IPS-20b (cell line): ENCODE measurements around the gene THEMIS2.
"Not testable (repeated sequence)": the region's sequence is repeated elsewhere in the genome, so short reads cannot be mapped to it uniquely, and the experiment has no call there.

ENCODE experiments used
- H3K27ac ChIP-seq: one replicate; pipeline ENCODE4 v1.5.1; 2013; ENCODE audit warnings: low read length
- H3K27me3 ChIP-seq: 2 replicates; pipeline ENCODE4 v1.6.1; 2013; ENCODE audit warnings: mild to moderate bottlenecking, low read length, inconsistent platforms; ENCODE audit not compliant: insufficient read depth
- H3K36me3 ChIP-seq: 2 replicates; pipeline ENCODE4 v1.6.1; 2013; ENCODE audit warnings: low read depth, mild to moderate bottlenecking, inconsistent platforms, low read length, moderate library complexity; ENCODE audit not compliant: insufficient read depth
- H3K4me1 ChIP-seq: 2 replicates; pipeline ENCODE4 v1.6.1; 2013; ENCODE audit warnings: mild to moderate bottlenecking, control low read depth, inconsistent platforms, low read length, moderate library complexity; ENCODE audit not compliant: insufficient read depth
- H3K4me3 ChIP-seq: 2 replicates; pipeline ENCODE4 v1.5.1; 2013; ENCODE audit warnings: mild to moderate bottlenecking, low read length, inconsistent platforms
- H3K9ac ChIP-seq: 2 replicates; pipeline ENCODE4 v1.6.1; 2013; ENCODE audit warnings: low read depth, mild to moderate bottlenecking, inconsistent platforms, low read length, moderate library complexity
- H3K9me3 ChIP-seq: 2 replicates; pipeline ENCODE4 v1.6.1; 2013; ENCODE audit warnings: mild to moderate bottlenecking, low read depth, low read length, inconsistent platforms; ENCODE audit not compliant: insufficient read depth

The THEMIS2 gene

DNA sequence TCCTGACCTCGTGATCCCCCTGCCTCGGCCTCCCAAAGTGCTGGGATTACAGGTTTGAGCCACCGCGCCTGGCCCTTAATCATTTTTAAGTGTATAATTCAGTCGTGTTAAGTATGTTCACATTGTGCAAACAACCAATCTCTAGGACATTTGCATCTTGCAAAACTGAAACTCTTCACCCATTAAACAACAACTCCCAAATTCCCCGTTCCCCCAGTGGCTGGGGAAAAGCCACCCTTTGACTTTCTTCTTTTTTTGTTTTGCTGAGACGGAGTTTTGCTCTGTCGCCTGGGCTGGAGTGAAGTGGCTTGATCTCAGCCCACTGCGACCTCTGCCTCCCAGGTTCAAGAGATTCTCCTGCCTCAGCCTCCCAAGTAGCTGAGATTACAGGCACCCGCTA is 6.5 kb upstream of the THEMIS2 start:
- H3K36me3 ChIP-seq, result no peaks in the 10 kb centered on the region
- no peaks in the 10 kb centered on the region for H3K9me3 ChIP-seq
- H3K9ac ChIP-seq, result no peak overlapping the region
- 0 out of 2 replicates have a peak, but pooled peaks cover 3% of the 10 kb centered on the region for H3K4me1 ChIP-seq
- no peak overlapping the region for H3K4me3 ChIP-seq
- no peaks in the 10 kb centered on the region for H3K27me3 ChIP-seq
- H3K27ac ChIP-seq, result no peak overlapping the region

DNA sequence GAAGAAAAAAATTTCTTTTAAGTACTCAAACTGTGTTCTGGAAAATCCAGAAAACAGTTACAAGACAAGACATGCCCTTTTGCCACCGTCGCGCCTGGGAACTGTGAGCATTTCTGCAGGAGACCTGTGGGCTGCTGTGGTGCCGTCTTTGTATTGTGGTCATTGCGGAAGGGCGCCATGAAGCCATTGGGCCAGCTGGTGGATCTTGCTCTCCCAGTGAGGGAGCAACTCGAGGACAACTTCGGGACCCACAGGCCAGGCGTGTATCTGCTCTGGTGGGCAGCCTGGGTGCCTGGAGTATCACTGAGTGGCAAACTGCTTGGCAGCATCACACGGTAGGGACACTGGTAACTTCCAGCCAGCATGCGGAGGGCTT is 3.8 kb upstream of the THEMIS2 start:
- H3K4me1 ChIP-seq, result no peaks in the 10 kb centered on the region
- H3K27me3 ChIP-seq, result peaks cover 10% of the 10 kb centered on the region
- no peak overlapping the region for H3K9ac ChIP-seq
- H3K9me3 ChIP-seq, result no peaks in the 10 kb centered on the region
- no peak overlapping the region for H3K4me3 ChIP-seq
- no peaks in the 10 kb centered on the region for H3K36me3 ChIP-seq
- H3K27ac ChIP-seq, result no peak overlapping the region

DNA sequence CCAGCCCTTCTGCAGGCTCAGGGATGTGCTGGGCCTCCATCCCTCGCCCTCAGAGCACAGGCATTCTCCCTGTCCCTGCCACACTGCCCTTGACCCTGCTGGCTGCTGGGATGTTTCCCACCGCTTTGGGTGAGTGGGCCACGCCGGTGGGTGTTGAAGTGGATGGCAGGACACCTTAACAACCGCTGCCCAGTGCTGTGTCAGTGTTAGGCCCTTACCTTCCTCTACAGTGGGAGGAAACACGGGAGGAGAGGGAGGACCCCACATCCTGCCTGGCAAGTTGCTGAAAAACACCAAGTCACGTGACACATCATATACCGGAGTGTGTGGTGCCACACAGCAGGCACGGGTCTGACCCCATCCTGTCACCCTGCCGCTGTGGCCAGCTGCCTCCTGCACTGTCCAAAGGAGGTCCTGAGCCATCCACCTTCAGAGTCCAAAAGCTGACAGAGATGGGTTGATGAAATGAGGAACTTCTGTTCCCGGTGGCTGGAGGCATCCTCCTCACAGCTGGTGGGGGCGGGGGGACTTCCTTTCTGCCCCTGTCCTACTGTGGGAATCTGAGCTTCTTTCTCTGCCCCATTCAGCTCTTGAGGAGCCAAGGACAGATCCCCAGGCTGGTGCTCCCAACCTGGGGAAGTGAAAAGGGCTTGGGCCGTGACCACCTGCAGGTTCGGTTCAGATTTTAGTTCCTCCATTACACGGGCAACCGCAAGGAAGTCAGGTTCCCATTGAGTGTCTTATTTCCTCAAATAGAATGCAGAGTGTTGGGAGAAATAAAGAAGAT is 3.2 kb upstream of the THEMIS2 start:
- no peaks in the 10 kb centered on the region for H3K4me1 ChIP-seq
- H3K36me3 ChIP-seq, result no peaks in the 10 kb centered on the region
- no peak overlapping the region for H3K4me3 ChIP-seq
- H3K27me3 ChIP-seq, result peaks cover 12% of the 10 kb centered on the region
- H3K9ac ChIP-seq, result no peak overlapping the region
- H3K27ac ChIP-seq, result no peak overlapping the region
- no peaks in the 10 kb centered on the region for H3K9me3 ChIP-seq

DNA sequence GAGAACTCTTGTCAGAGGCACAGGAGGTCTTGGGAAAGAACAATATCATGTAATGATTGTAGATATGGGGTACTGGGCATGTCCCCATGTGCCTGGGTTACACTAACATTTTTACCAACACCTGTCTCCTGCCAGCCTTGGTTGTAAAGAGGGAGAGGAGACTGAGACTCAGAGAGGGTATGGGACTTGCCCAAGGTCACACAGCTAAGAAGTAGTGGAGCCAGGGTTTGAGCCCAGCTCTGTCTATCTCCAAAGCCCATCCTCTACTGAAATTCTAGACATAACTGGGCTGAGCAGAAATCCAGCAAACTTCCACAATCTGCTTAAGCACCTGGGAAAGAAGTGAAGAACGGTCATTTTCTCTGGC is 2.6 kb upstream of the THEMIS2 start:
- Histone ChIP-seq H3K9me3 (no peaks in the 10 kb centered on the region), H3K4me3 (no peak overlapping the region), H3K4me1 (no peaks in the 10 kb centered on the region), H3K27me3 (peaks cover 12% of the 10 kb centered on the region), H3K9ac (no peak overlapping the region), H3K36me3 (no peaks in the 10 kb centered on the region), H3K27ac (no peak overlapping the region)

DNA sequence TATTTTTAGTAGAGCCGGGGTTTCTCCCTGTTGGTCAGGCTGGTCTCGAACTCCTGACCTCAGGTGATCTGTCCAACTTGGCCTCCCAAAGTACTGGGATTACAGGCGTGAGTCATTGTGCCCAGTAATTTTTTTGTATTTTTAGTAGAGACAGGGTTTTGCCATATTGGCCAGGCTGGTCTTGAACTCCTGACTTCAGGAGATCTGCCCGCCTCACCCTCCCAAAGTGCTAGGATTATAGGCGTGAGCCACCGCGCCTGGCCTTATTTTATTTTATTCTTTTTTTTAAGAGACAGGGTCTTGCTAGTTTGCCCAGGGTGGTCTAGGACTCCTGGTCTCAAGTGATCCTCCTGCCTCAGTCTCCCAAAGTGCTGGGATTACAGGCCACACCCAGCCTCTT is 1.3 kb upstream of the THEMIS2 start:
- not testable (repeated sequence) for H3K36me3 ChIP-seq, H3K4me1 ChIP-seq, H3K4me3 ChIP-seq, H3K9ac ChIP-seq, H3K9me3 ChIP-seq, H3K27ac ChIP-seq
- H3K27me3 ChIP-seq, result peaks cover 12% of the 10 kb centered on the region

DNA sequence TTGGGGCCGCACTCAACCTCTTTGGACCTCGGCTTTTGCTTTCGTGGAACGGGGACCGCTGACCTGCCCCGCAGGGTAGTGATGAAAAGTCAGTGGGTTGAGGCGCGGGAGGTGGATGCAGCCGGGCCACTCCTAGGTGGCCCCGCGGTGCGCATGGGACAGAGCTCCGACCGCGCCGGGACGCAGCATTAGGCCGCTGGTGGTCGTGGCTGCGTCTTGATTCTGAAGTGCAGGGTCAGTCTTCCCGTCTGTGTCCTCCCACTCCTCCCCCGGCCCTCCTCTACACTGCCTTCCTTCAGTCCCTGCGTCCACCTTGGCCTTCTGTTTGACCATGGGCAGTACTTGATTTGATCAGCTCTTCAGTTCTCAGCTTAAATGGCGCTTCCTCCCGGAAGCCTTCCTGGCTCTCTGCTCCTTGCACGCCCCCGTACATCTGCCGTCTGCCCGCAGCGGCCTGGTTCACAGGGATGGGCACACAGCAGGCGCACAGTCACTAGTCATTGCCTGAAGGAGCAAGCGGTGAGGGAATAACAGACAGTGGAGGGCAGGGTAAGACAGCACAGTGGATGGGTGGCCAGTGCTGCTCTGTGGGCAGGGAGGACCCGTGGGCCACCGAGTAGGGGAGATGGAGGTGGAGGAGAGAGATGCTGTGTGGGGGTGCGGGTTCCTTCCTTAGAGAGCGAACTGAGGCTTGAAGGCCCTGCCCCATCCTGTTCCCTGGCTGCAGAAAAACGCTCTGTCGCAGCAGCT is 633 bp downstream of the THEMIS2 start:
- H3K4me1 ChIP-seq, result no peaks in the 10 kb centered on the region
- H3K9ac ChIP-seq, result peak overlapping the region; percentile 60
- no peak overlapping the region for H3K27ac ChIP-seq
- no peaks in the 10 kb centered on the region for H3K36me3 ChIP-seq
- peak overlapping the region; percentile 89 for H3K4me3 ChIP-seq
- no peaks in the 10 kb centered on the region for H3K9me3 ChIP-seq
- H3K27me3 ChIP-seq, result peaks cover 12% of the 10 kb centered on the region

DNA sequence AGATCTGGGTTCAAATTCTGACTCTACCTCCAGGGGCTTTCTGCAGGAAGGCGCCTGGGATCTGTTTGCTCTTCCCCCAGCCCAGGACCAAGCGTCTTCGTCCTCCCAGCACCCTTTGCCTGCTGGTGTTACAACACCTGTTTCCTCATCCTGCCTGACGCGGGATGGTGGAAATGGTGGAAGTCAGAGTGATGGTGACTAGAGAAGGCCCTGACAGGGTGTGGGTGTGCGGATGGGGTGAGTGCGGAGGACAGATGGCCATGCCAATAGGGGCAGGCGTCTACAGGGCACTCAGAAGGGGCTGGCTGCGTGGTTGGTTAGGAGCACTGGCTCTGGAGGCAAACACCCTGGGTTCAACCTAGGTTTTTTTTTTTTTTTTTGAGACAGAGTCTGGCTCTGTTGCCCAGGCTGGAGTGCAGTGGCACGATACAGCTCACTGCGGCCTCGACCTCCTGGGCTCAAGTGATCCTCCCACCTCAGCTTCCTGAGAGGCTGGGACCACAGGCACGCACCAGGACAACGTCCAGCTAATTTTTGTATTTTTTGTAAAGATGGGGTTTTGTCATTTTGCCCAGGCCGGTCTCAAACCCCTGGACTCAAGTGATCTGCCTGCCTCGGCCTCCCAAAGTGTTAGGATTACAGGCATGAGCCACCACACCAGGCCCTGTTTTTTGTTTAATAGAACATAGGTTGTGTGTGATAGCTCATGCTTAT is 1.5 kb downstream of the THEMIS2 start:
- H3K9me3 ChIP-seq, result no peaks in the 10 kb centered on the region
- H3K27ac ChIP-seq, result no peak overlapping the region
- peaks cover 12% of the 10 kb centered on the region for H3K27me3 ChIP-seq
- no peaks in the 10 kb centered on the region for H3K36me3 ChIP-seq
- H3K4me3 ChIP-seq, result peak overlapping the region; percentile 89; the same call in 1 of the 2 replicates
- no peak overlapping the region for H3K9ac ChIP-seq
- no peaks in the 10 kb centered on the region for H3K4me1 ChIP-seq

DNA sequence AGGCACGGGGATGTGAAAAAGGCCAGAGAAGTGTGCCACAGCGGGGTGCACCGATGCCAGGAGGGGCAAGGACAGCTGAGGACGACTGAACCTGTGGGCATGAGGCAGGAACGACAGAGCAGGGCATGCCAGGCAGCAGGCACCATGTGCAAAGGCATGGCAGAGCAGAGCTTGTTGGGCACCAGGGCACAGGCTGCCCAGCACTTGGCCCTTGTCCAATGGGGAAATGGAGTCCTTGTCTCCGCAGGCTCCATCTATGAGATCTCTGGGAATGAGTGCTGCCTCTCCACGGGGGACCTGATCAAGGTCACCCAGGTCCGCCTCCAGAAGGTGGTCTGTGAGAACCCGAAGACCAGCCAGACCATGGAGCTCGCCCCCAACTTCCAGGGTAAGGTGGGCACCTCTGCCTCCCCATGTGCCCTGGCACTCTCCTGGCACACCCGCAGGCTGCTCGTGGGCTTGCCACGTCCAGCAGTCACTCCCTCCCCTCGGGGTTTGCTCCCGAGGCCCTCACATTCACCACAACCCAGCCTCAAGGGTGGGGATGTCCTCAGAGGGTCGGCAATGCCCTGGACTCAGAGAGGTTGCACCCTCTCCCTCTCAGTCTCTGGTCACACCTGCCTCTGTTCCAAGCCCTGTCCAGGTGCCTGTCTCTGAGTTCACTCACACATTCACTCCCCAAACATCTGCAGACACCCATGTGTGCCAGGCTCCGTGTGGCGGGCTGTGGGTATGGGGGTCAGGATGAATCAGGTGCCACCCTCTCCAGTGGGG is 4.2 kb downstream of the THEMIS2 start:
- no peak overlapping the region for H3K9ac ChIP-seq
- no peak overlapping the region for H3K4me3 ChIP-seq
- no peaks in the 10 kb centered on the region for H3K4me1 ChIP-seq
- no peaks in the 10 kb centered on the region for H3K36me3 ChIP-seq
- no peak overlapping the region for H3K27ac ChIP-seq
- H3K27me3 ChIP-seq, result peaks cover 12% of the 10 kb centered on the region
- no peaks in the 10 kb centered on the region for H3K9me3 ChIP-seq

DNA sequence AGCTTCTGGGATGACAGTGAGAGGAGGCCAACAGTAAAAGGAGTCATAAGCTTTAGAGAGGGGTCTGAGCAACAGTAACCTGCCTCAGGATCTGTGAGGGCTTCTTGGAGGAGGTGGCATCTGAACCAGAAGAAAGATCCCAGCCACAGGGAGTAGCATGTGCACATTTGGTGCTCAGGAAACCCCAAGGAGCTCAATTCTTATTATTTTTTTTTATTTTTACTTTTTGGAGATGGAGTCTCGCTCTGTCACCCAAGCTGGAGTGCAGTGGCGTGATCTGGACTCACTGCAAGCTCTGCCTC is 4.7 kb downstream of the THEMIS2 start:
- no peak overlapping the region for H3K27ac ChIP-seq

DNA sequence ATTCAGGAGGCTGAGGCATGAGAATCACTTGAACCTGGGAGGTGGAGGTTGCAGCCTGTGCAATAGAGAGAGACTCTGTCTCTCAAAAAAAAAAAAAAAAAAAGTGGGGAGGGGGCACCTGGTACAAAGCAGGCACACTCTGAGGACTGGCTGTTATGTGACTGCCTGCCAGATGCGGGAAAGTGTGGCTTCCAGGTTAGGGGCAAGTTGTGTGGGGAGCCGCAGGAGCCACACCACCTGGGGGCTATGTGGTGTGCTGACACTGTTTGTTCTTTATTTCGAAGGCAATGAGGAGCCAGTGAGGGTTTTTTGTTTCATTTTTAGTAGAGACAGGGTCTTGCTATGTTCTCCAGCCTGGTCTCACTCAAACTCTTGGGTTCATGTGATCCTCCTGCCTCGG is 5.7 kb downstream of the THEMIS2 start:
- H3K4me1 ChIP-seq, result no peaks in the 10 kb centered on the region
- no peak overlapping the region for H3K27ac ChIP-seq
- no peaks in the 10 kb centered on the region for H3K9me3 ChIP-seq
- H3K36me3 ChIP-seq, result peaks cover 7% of the 10 kb centered on the region; the same call in 1 of the 2 replicates
- H3K4me3 ChIP-seq, result no peak overlapping the region
- H3K27me3 ChIP-seq, result peaks cover 7% of the 10 kb centered on the region
- no peak overlapping the region for H3K9ac ChIP-seq

More for the DNA sequence above, 4.7 kb downstream of the THEMIS2 start:
- Histone ChIP-seq H3K9me3 (no peaks in the 10 kb centered on the region), H3K27me3 (peaks cover 12% of the 10 kb centered on the region), H3K36me3 (no peaks in the 10 kb centered on the region), H3K9ac (no peak overlapping the region), H3K4me1 (no peaks in the 10 kb centered on the region), H3K4me3 (no peak overlapping the region)

DNA sequence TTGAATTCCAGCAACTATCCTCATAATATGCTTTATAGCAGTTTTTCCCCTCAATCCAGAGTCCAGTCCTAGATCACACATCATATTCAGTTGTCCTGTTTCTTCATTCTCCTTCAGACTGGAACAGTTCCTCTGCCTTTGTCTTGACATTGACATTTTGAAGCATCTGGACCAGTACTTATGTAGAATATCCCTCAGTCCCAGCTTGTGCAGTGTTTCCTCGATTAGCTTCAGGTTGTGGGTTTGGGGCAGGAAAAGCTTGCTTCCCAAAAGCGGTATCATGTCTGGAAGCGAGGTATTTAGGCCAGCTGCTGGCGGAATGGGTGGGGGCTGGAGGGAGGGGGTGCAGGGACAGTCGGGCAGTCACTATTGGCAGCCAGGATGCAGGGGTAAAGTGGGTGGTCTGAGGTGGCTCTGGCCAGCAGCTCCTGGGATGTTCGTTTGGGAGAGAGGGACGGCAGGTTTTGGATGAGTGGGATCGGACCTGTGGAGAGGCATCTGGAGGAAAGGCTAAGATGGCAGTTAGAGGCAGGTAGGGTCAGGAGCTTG is 6.5 kb downstream of the THEMIS2 start:
- no peaks in the 10 kb centered on the region for H3K27me3 ChIP-seq
- H3K4me1 ChIP-seq, result no peaks in the 10 kb centered on the region
- H3K4me3 ChIP-seq, result no peak overlapping the region
- no peak overlapping the region for H3K9ac ChIP-seq
- peaks cover 10% of the 10 kb centered on the region; the same call in 1 of the 2 replicates for H3K36me3 ChIP-seq
- H3K27ac ChIP-seq, result no peak overlapping the region
- H3K9me3 ChIP-seq, result no peaks in the 10 kb centered on the region
